Purkinje cell (primary cell): ENCODE measurements around the gene BRI3BP. TPM values are rescaled to one million over a fixed set of nuclear protein-coding genes. Genes with fewer than 3 reads are reported as not detected.

ENCODE experiments used
- polyA plus RNA-seq: library from polyadenylated mRNA; unstranded; fragments of >200 nt; fragmentation: Nextera tagmentation; gene quantifications from 2 replicates; pipeline ENCODE4 v1.2.1, GENCODE V29; 2014

BRI3BP gene, protein sequence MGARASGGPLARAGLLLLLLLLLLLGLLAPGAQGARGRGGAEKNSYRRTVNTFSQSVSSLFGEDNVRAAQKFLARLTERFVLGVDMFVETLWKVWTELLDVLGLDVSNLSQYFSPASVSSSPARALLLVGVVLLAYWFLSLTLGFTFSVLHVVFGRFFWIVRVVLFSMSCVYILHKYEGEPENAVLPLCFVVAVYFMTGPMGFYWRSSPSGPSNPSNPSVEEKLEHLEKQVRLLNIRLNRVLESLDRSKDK
- 15.2 and 16.2 TPM in 2 replicates for polyA plus RNA-seq

DNA sequence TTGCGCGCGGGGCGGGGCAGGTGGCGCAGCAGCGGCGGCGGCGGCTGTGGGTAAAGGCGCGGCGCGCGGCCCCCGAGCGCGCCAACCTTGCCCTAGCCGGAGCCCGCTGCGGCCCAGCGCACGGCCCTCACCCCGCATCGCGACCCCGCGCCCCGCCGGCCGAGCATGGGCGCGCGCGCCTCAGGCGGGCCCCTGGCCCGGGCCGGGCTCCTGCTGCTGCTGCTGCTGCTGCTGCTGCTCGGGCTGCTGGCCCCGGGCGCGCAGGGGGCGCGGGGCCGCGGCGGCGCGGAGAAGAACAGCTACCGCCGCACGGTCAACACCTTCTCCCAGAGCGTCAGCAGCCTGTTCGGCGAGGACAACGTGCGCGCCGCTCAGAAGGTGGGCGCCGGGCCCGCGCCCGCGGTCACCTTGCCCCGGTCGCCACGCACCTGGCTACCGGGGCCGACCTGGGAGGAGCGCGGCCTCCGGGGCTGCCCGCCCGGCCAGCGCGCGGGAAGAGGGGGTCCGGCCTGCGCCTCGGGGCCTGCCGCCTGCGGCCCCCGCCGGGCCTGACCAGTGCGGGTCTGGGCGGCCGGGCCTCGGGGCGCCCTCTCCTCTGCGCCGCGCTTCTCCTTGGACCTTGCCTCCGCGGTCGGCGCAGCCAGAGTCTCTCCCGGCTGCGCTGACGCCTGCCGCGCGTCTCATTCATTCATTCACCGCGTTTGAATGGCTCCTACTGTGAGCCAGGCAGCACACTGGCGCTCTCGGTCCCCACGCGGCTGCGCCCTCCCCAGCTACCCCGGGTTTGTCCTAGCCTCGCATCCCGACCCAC is at the start of gene BRI3BP:
Gene BRI3BP, plus strand, starts transcription at position 20 of the 811 bp plus-strand sequence. Its CDS starts 146 bp downstream, at position 166.

DNA sequence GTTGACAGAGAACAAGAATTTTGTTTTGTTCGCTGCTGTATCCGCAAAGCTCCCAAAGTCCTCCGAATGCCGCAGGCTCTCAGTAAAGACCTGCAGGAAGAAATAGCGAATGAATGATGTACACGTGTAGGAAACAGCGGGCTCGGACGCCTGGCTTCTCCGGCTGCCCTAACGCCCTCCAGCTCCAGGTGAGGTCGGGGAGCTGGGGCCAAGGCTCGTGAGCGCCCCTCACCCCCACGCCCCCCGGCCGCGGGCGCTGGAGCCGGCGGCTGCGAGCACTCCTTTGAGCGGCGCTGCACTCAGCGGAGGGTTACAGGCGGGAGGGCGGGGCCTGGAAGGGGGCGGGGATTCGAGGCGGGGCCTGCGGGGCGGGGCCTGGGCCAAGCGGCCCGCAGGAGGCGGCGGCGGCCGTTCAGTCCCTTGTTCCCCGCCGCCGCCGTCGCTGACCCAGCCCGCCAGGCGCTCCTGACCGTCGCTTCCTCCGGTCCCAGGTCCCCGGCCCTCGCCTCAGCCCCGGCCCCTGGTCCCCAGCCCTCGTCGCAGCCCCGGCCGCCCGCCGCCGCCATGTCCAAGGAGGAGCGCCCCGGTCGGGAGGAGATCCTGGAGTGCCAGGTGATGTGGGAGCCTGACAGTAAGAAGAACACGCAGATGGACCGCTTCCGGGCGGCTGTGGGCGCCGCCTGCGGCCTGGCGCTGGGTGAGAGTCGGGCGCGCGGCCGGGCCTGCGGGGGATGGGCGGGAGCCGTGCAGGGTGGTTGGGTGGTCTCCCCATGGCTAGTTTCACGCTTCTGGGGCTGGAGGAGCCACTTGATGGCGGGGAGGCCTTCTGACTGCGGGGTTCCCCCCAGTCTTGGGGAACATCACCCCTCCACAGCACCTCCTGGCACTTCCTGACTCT is 71.8 kb downstream of the BRI3BP start, which contains the start of gene AACS:
Gene AACS, plus strand, starts transcription at position 415 of the 898 bp plus-strand sequence. Its CDS starts 150 bp downstream, at position 565.

Other genes starting within 250 kb of the BRI3BP start
- 0.88 and 6.0 TPM in 2 replicates for gene SCARB1, start 129.8 kb upstream of the BRI3BP start, polyA plus RNA-seq
- 893 and 914 TPM in 2 replicates for gene UBC, start 79.0 kb upstream of the BRI3BP start, polyA plus RNA-seq
- 0.12 and 0.35 TPM in 2 replicates for gene DHX37, start 4.5 kb upstream of the BRI3BP start, polyA plus RNA-seq
- gene AACS, start 71.8 kb downstream of the BRI3BP start, polyA plus RNA-seq, result 10.8 and 14.1 TPM in 2 replicates
- gene TMEM132B, start 192.7 kb downstream of the BRI3BP start, polyA plus RNA-seq, result 3.7 TPM in 1 of 2 replicates, not detected in the other